Measurements from ENCODE around the gene GART. TPM values are rescaled to one million over a fixed set of nuclear protein-coding genes. Genes with fewer than 3 reads are reported as not detected.

GART gene
- polyA plus RNA-seq, 2 of the 4 experiments (the other 2 are of a cell fraction), result 42.3 to 70.2 TPM

DNA sequence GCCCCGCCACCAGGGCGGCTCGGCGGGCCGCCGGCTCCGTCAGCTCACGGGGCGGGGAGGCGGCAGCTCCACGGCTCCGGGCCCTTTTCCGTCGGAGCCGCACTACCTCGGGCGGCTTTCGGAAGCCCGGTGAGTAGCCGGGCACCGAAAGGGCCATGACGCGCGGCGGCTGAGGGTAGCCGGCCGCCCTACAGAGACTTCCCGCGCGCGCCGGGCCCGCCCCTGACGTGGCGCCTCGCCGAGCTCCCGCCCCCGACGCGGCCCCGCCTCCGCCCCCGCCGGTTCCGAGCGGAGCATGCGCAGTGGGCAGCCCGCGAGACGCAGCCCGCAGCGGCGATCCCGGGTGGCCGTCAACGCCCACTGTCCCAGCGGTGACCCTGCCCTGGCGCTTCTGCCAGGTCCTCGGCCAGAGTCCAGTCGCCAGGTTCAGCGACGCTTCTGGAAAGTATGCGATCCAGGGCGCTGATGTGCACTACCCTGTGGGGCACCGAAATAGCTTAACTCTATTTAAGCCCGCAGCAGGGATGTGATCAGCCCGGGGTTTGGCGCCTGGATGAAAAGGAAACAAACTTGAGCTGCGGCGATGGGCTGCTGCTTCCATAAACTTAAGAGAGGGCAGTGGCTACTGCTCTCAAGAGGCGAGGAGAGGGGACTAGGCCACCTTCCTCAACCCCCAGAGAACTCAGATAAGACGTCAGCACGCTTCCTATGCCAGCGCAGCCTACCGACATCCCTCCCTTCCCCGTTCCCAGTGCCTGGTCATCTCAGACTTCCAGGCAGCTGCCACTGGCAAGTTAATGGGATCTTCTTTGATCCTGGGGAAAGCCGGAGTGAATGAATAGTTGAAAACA, 46.8 kb upstream of the GART start, which contains the start of gene DONSON:
Gene DONSON (minus strand): TSS at position 200 of the 851 bp plus-strand sequence. CDS start 43 bp downstream, at position 157.
- Histone ChIP-seq H3K9me3 (no peaks in the 10 kb centered on the region), H3K27ac (peak within 1 kb of the TSS; percentile 92 to 96), H3K4me2 (peak within 1 kb of the TSS; percentile 92), H3K4me3 (peak within 1 kb of the TSS; percentile 89), H3K4me1 (peaks cover 19% of the 10 kb centered on the region)
- ChIA-PET POLR2A (interaction anchor here (0.6 to 1.8 kb wide), 14 partner anchors 9 to 988 kb away, joined by 3 to 9 read pairs (median 4); partner anchors contain the start of genes DNAJC28, GART, SON and TMEM50B), CTCF (interaction anchor here (0.7 to 4.2 kb wide), 2 partner anchors 15 to 17 kb away, joined by 3 to 19 read pairs; no protein-coding TSS in a partner anchor)
- DNase-seq (ENCODE audit: low read depth in 1 of 2, low spot score in 1 of 2), result peak; percentile 74 to 83
- peak; percentile 90 to 92 for ATAC-seq
- no peak for TF ChIP-seq KDM5A (IDR thresholded peaks at IDR 0.05)
- no peak for TF ChIP-seq NFE2L2 (conservative IDR thresholded peaks at IDR 0.05; ENCODE audit: low read length)
- TF ChIP-seq CHD4 (IDR thresholded peaks at IDR 0.05; ENCODE audit: borderline replicate concordance), result no peak
- TF ChIP-seq HOXB13 (CRISPR knock-in tag; IDR thresholded peaks at IDR 0.05; ENCODE audit: low read depth), result no peak
- no peak for TF ChIP-seq ZFP36 (IDR thresholded peaks at IDR 0.05; ENCODE audit: borderline replicate concordance, partially characterized antibody)
- TF ChIP-seq MYC (IDR thresholded peaks at IDR 0.05; ENCODE audit: borderline replicate concordance, low read length), result no peak
- TF ChIP-seq E2F6 (IDR thresholded peaks at IDR 0.05; ENCODE audit: borderline replicate concordance, low read depth), result peak; percentile 15
- TF ChIP-seq POLR2A (IDR thresholded peaks at IDR 0.05; ENCODE audit: low read length), result peak; percentile 45
- no peak for TF ChIP-seq FOSL2 (IDR thresholded peaks at IDR 0.05)
- TF ChIP-seq FOSL2 (CRISPR knock-in tag; IDR thresholded peaks at IDR 0.05), result no peak
- TF ChIP-seq HOXA7 (CRISPR knock-in tag; IDR thresholded peaks at IDR 0.05), result no peak
- TF ChIP-seq JUN (IDR thresholded peaks at IDR 0.05), result peak in 1 of 2 experiments; percentile 75; a peak in 3 of 5 replicates
- TF ChIP-seq HOXB5 (CRISPR knock-in tag; IDR thresholded peaks at IDR 0.05), result no peak
- no peak for TF ChIP-seq PBX3 (IDR thresholded peaks at IDR 0.05)
- no peak for TF ChIP-seq USF2 (IDR thresholded peaks at IDR 0.05)
- TF ChIP-seq RARB (CRISPR knock-in tag; IDR thresholded peaks at IDR 0.05), result no peak
- no peak for TF ChIP-seq CBX2 (IDR thresholded peaks at IDR 0.05; ENCODE audit: borderline replicate concordance, low read depth)
- TF ChIP-seq, protein P1, sequence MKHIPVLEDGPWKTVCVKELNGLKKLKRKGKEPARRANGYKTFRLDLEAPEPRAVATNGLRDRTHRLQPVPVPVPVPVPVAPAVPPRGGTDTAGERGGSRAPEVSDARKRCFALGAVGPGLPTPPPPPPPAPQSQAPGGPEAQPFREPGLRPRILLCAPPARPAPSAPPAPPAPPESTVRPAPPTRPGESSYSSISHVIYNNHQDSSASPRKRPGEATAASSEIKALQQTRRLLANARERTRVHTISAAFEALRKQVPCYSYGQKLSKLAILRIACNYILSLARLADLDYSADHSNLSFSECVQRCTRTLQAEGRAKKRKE (CRISPR knock-in tag; IDR thresholded peaks at IDR 0.05; ENCODE audit: low read depth), result no peak
- no peak for TF ChIP-seq FOSB (CRISPR knock-in tag; IDR thresholded peaks at IDR 0.05)
- no peak for TF ChIP-seq CTCF (IDR thresholded peaks at IDR 0.05)
- no peak for TF ChIP-seq FOXS1 (CRISPR knock-in tag; IDR thresholded peaks at IDR 0.05)
- TF ChIP-seq HDAC2 (IDR thresholded peaks at IDR 0.05), result no peak
- TF ChIP-seq MAFK (IDR thresholded peaks at IDR 0.05; ENCODE audit: partially characterized antibody), result no peak
- no peak for TF ChIP-seq TFCP2L1 (CRISPR knock-in tag; IDR thresholded peaks at IDR 0.05)
- TF ChIP-seq MAZ (IDR thresholded peaks at IDR 0.05; ENCODE audit: borderline replicate concordance, low read depth, low read length), result no peak
- no peak for TF ChIP-seq GATA3 (IDR thresholded peaks at IDR 0.05; ENCODE audit: borderline replicate concordance)
- TF ChIP-seq EHMT2 (IDR thresholded peaks at IDR 0.05; ENCODE audit: low read depth), result no peak
- no peak for TF ChIP-seq CHD2 (IDR thresholded peaks at IDR 0.05; ENCODE audit: low read length, partially characterized antibody)
- TF ChIP-seq RAD21 (conservative IDR thresholded peaks at IDR 0.05 in 1 of 2, IDR thresholded peaks at IDR 0.05 in 1 of 2), result no peak
- TF ChIP-seq ZSCAN20 (CRISPR knock-in tag; IDR thresholded peaks at IDR 0.05), result no peak
- peak; percentile 26; the same call in 1 of the 2 replicates for TF ChIP-seq PHF8 (IDR thresholded peaks at IDR 0.05; ENCODE audit: borderline replicate concordance, low read depth)
- TF ChIP-seq BCL3 (IDR thresholded peaks at IDR 0.05), result peak; percentile 38; the same call in 1 of the 3 replicates
- FAIRE-seq, result no peak
- WGBS (ENCODE audit: missing lambda C conversion rate), result 5% methylated on average over 7 of the region's 78 CpGs

Data from A549 (cell line).